AG09319 (cell line): ENCODE data around the gene STEAP1B.

Experiments used
- DNase-seq: peaks from one replicate; pipeline ENCODE4 v3.0.0-alpha.2; 2010; ENCODE audit warnings: low read depth; ENCODE audit errors: extremely low read depth
- CTCF ChIP-seq: IDR thresholded peaks from 2 replicates; pipeline ENCODE4 v1.5.1; 2011; ENCODE audit warnings: low read depth, mild to moderate bottlenecking, inconsistent platforms, low read length, moderate library complexity

Gene STEAP1B

DNA sequence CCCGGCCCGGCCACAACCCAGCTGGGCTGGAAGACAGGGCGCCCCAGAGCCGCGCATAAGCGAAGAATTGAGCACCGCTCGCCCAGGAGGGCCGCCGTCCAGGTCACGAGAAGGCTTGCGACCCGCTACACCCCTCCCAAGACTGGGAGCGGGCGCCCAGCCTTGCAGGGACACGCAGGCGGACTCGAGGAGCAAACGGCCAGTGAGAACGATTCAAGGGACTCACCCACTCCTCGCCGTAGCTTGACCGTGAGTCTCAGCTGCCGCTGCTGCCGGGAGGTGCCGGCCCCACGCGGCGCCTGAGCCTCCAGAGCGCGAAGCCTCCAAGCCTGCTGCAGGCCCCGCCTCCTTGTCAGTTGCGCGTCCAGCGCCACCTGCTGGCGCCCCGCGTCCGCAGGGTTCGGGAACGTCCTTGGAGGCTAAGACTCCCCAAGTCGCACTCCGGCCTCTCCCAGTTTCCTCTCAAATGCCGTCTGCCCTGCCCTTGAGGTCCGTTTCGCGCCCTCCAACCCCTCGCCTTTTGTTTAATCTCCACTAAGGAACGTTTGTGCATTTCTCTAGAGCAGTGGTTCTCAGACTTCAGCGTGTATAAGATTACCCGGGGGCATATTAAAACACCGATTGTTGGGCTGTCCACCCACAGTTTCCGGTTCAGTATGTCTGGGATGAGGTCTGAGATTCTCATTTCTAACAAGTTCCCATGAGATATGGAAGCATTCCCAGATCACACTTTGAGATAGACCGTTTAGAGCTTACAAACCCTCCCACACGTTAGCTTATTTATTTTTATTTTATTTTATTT, at the start of gene STEAP1B:
Gene STEAP1B, minus strand, starts transcription at position 301 of the 802 bp plus-strand sequence. CDS start 5,333 bp downstream, outside the sequence.
- DNase-seq: peak; percentile 73
- peak; percentile 70 for TF ChIP-seq CTCF

DNA sequence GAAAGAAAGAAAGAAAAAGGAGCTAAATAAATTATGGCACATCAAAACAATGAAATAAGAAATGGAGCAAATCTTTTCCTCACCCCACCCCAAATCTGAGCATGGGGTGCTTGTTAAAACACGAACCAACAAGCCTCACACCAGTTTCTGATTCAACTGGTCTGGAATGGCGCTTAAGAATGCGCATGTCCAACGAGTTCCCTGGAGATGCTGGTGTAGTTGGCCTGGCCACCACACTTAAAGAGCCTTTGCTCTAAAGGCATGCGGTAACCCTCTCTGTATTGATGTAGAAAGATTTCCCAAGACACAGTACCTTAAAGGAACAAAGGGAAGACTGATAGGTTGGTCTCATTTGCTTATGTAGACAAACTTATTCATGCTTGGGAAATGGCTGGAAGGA, 49.1 kb upstream of the STEAP1B start:
- DNase-seq: no peak

GRCh38 chr7:22548313-22548712, 48.3 kb upstream of the STEAP1B start:
- no peak for DNase-seq

More for the DNA sequence above, 49.1 kb upstream of the STEAP1B start:
- TF ChIP-seq CTCF: no peak

GRCh38 chr7:22546769-22547168, 46.8 kb upstream of the STEAP1B start:
- TF ChIP-seq CTCF: no peak

More at GRCh38 chr7:22548313-22548712, 48.3 kb upstream of the STEAP1B start:
- TF ChIP-seq CTCF: no peak

DNA sequence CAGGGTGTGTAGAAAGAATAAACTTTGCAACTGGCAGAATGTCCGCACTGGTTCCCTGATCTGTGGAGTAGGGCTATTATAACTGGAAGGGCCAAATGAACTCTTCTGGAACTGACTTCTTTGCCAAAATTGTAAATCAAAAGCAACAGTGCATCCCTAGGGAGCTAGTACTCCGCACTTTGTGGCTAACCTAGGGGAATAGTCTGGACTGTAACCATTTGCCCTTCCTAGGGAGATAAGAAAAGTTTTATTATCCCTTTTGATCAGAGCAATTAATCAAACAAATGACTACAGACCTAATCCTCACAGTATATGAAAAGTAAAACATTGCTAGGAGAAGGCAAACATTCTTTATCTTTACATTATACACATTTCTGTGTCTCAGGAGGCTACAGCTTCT, 45.5 kb upstream of the STEAP1B start:
- no peak for TF ChIP-seq CTCF
- no peak for DNase-seq

More at GRCh38 chr7:22546769-22547168, 46.8 kb upstream of the STEAP1B start:
- DNase-seq: no peak

GRCh38 chr7:22544245-22544644, 44.3 kb upstream of the STEAP1B start:
- no peak for DNase-seq
- TF ChIP-seq CTCF: no peak

GRCh38 chr7:22543169-22543568, 43.2 kb upstream of the STEAP1B start:
- no peak for DNase-seq
- TF ChIP-seq CTCF: no peak
